ENCODE data around the gene BCAS1. TPM values are rescaled to one million over a fixed set of nuclear protein-coding genes. Genes with fewer than 3 reads are reported as not detected.

Gene BCAS1
- total RNA-seq, 1 experiment from 2014 or later, result 3.1 TPM

DNA sequence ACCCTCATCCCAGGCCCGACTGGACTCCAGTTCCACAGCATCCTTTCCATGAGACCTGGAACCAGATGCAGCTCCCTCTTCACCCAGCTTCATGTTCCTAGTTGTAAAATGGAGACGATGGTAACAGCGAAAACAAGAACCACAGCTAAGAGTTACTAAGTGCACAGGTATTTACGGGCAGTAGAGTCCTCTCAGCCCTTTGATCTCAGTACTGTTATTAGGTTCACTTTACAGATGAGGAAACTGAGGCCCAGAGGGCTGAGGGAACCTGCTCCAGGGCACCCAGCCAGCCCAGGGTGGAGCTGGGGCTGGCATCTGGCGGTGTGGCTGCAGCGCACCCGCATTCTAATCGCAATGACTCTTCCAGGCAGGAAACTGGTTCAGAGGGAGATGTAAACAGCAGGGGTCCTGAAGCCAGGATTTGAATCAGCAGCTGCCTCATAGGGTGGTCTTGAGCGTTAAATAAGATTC, 858 bp downstream of the BCAS1 start:
- Histone ChIP-seq H3K9me3 (ENCODE audit: control insufficient read depth, insufficient read depth, low read depth, low read length) (no peaks in the 10 kb centered on the region), H3K4me3 (ENCODE audit: low read depth in 2 of 2, low read length in 2 of 2) (no peak overlapping the region), H3K36me3 (ENCODE audit: control insufficient read depth, insufficient read depth, low read length) (no peaks in the 10 kb centered on the region), H3K4me1 (ENCODE audit: control insufficient read depth, insufficient read depth, low read length) (peaks cover 63% of the 10 kb centered on the region), H3K27me3 (ENCODE audit: control insufficient read depth, insufficient read depth, low read length) (no peaks in the 10 kb centered on the region), H3K27ac (ENCODE audit: low read length) (peak overlapping the region; percentile 97)
- in situ Hi-C loops (cut with HindIII; ENCODE audit: low pct_unique_long_range_greater_than_20kb, low sequenced_read_pairs) (no loop called here), intact Hi-C loops (cut with micrococcal nuclease; ENCODE audit: unreplicated experiment) (loop anchor here (10.0 kb wide), 1 partner anchor 495 kb away; no protein-coding TSS in a partner anchor)
- BruUV-seq (replicated peaks), result no TSS peak
- DNase-seq (ENCODE audit: low read depth, low spot score) (no peak), ATAC-seq (no peak)
- POLR2A ChIA-PET, result no interaction called here
- CTCF ChIA-PET, result interaction anchor here (0.7 to 0.8 kb wide), 2 partner anchors 135 to 890 kb away, joined by 3 to 4 read pairs; no protein-coding TSS in a partner anchor
- TF ChIP-seq, protein P1, sequence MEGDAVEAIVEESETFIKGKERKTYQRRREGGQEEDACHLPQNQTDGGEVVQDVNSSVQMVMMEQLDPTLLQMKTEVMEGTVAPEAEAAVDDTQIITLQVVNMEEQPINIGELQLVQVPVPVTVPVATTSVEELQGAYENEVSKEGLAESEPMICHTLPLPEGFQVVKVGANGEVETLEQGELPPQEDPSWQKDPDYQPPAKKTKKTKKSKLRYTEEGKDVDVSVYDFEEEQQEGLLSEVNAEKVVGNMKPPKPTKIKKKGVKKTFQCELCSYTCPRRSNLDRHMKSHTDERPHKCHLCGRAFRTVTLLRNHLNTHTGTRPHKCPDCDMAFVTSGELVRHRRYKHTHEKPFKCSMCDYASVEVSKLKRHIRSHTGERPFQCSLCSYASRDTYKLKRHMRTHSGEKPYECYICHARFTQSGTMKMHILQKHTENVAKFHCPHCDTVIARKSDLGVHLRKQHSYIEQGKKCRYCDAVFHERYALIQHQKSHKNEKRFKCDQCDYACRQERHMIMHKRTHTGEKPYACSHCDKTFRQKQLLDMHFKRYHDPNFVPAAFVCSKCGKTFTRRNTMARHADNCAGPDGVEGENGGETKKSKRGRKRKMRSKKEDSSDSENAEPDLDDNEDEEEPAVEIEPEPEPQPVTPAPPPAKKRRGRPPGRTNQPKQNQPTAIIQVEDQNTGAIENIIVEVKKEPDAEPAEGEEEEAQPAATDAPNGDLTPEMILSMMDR (IDR thresholded peaks at IDR 0.05), result no peak
- peak; percentile 84 for TF ChIP-seq TCF7L2 (IDR thresholded peaks at IDR 0.05; ENCODE audit: low read depth, low read length)

DNA sequence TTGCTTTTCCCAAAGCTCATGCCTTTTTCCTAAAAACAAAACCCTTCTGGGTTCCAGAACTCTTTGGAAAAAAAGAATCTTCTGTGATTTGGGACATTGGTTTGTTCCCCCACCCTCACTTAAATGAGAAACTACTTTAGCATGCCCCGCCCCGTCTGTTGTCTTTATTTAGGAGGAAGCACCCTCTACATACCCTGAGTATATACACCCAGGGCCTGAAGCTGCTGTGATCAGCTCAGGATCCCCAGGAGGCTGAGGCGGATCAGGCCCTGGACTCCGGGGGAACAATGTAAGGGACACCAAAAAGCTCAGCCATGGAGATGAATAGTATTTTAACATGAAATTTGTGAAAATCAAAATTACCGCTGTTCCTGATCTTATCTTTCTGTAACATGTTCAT, 1.4 kb downstream of the BCAS1 start:
- in situ Hi-C loops (cut with HindIII; ENCODE audit: low pct_unique_long_range_greater_than_20kb, low sequenced_read_pairs), result no loop called here

More for the DNA sequence above, 1.4 kb downstream of the BCAS1 start:
- CTCF ChIA-PET, result interaction anchor here (0.7 to 0.8 kb wide), 2 partner anchors 135 to 891 kb away, joined by 3 to 4 read pairs; no protein-coding TSS in a partner anchor
- ATAC-seq, result no peak
- H3K27me3 ChIP-seq (ENCODE audit: control insufficient read depth, insufficient read depth, low read length), result no peaks in the 10 kb centered on the region
- TF ChIP-seq, protein P1 (IDR thresholded peaks at IDR 0.05), result no peak
- TF ChIP-seq POLR2AphosphoS5 (IDR thresholded peaks at IDR 0.05; ENCODE audit: low read depth, low read length) (no peak), TCF7L2 (IDR thresholded peaks at IDR 0.05; ENCODE audit: low read depth, low read length) (no peak), SIN3A (IDR thresholded peaks at IDR 0.05; ENCODE audit: borderline replicate concordance, insufficient read depth, low read depth, low read length) (no peak)
- TF ChIP-seq, protein P2, sequence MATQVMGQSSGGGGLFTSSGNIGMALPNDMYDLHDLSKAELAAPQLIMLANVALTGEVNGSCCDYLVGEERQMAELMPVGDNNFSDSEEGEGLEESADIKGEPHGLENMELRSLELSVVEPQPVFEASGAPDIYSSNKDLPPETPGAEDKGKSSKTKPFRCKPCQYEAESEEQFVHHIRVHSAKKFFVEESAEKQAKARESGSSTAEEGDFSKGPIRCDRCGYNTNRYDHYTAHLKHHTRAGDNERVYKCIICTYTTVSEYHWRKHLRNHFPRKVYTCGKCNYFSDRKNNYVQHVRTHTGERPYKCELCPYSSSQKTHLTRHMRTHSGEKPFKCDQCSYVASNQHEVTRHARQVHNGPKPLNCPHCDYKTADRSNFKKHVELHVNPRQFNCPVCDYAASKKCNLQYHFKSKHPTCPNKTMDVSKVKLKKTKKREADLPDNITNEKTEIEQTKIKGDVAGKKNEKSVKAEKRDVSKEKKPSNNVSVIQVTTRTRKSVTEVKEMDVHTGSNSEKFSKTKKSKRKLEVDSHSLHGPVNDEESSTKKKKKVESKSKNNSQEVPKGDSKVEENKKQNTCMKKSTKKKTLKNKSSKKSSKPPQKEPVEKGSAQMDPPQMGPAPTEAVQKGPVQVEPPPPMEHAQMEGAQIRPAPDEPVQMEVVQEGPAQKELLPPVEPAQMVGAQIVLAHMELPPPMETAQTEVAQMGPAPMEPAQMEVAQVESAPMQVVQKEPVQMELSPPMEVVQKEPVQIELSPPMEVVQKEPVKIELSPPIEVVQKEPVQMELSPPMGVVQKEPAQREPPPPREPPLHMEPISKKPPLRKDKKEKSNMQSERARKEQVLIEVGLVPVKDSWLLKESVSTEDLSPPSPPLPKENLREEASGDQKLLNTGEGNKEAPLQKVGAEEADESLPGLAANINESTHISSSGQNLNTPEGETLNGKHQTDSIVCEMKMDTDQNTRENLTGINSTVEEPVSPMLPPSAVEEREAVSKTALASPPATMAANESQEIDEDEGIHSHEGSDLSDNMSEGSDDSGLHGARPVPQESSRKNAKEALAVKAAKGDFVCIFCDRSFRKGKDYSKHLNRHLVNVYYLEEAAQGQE (IDR thresholded peaks at IDR 0.05; ENCODE audit: insufficient read depth in 1 of 2, low read depth in 2 of 2, low read length in 1 of 2), result no peak
- no peaks in the 10 kb centered on the region for H3K36me3 ChIP-seq (ENCODE audit: control insufficient read depth, insufficient read depth, low read length)
- H3K27ac ChIP-seq (ENCODE audit: low read length), result peak overlapping the region; percentile 97
- H3K4me3 ChIP-seq (ENCODE audit: low read depth in 2 of 2, low read length in 2 of 2), result no peak overlapping the region
- no peak for DNase-seq (ENCODE audit: low read depth, low spot score)
- no TSS peak for BruUV-seq (replicated peaks)
- POLR2A ChIA-PET, result interaction anchor here (0.6 to 0.7 kb wide), 2 partner anchors 144 to 160 kb away, joined by 3 read pairs; no protein-coding TSS in a partner anchor
- H3K4me1 ChIP-seq (ENCODE audit: control insufficient read depth, insufficient read depth, low read length), result peaks cover 69% of the 10 kb centered on the region
- intact Hi-C loops (cut with micrococcal nuclease; ENCODE audit: unreplicated experiment), result loop anchor here (10.0 kb wide), 1 partner anchor 494 kb away; no protein-coding TSS in a partner anchor
- H3K9me3 ChIP-seq (ENCODE audit: control insufficient read depth, insufficient read depth, low read depth, low read length), result no peaks in the 10 kb centered on the region

Measured in Panc1 (cell line).